HepG2 (cell line): ENCODE data around the gene TMEM220. TPM values are rescaled to one million over a fixed set of nuclear protein-coding genes. Genes with fewer than 3 reads are reported as not detected.

Experiments
- ATAC-seq: fragments of 200-7000 bp; cut with Tn5 transposase; 3 replicates; pipeline ENCODE4 v1.9.1; 2020; ENCODE audit warnings: mild to moderate bottlenecking, moderate library complexity
- BruUV-seq: library from RNA; stranded (reverse); fragments of 400-500 nt; replicated peaks from 2 replicates; lab custom pipeline; 2021; lab: Mats Ljungman, UMichigan
- CTCF ChIA-PET: fragments of 300-600 bp; formaldehyde crosslinking; extraction: SDS; loops from one replicate; lab custom pipeline; 2021; ENCODE audit warnings: low total read pairs, inconsistent platforms, low intra/inter-chr PET ratio; lab: Yijun Ruan, JAX
- POLR2A ChIA-PET: fragments of 350-600 bp; sonication (Branson Sonifier 250); formaldehyde crosslinking; loops from one replicate; lab custom pipeline; 2020; ENCODE audit warnings: antibody characterized with exemption, inconsistent platforms; lab: Yijun Ruan, JAX
- DNase-seq: peaks from one replicate; pipeline ENCODE4 v3.0.0-alpha.2; 2015; ENCODE audit warnings: low spot score
- FAIRE-seq: peaks from 3 replicates; lab custom pipeline; 2011; peaks lifted over from hg19 to GRCh38; lab: Jason Lieb, UNC
- H2AFZ ChIP-seq: one replicate; pipeline ENCODE4 v1.6.1; 2011; ENCODE audit warnings: low read length, inconsistent platforms
- H3K27ac ChIP-seq: fragments of 300-600 bp; 3 replicates; pipeline ENCODE4 v1.8.0; 2011; ENCODE audit warnings: mixed run types, mild to moderate bottlenecking, mixed read lengths, low read length, inconsistent platforms; ENCODE audit not compliant: insufficient read depth; ENCODE audit errors: extremely low read length
- H3K27me3 ChIP-seq, 2 experiments: fragments of 200-600 bp in 1 of 2; 2 replicates in 1 of 2; 3 replicates in 1 of 2; pipeline versions ENCODE4 v1.6.0 to v1.8.0; 2011; ENCODE audit warnings: low read length in 2 of 2, mild to moderate bottlenecking in 2 of 2, moderate library complexity in 2 of 2, inconsistent platforms in 1 of 2; ENCODE audit not compliant: insufficient read depth in 2 of 2, control insufficient read depth in 1 of 2
- H3K36me3 ChIP-seq, 2 experiments: fragments of 200-600 bp in 1 of 2; replicated peaks in 1 of 2; 2 replicates in 1 of 2; 3 replicates in 1 of 2; pipeline versions ENCODE4 v1.5.1 to v1.8.0; 2011; ENCODE audit warnings: low read length in 2 of 2, inconsistent platforms in 1 of 2; ENCODE audit not compliant: insufficient read depth in 2 of 2, control insufficient read depth in 1 of 2
- H3K4me1 ChIP-seq: 2 replicates; pipeline ENCODE4 v1.5.1; 2012; ENCODE audit warnings: low read length, inconsistent platforms; ENCODE audit not compliant: insufficient read depth
- H3K4me2 ChIP-seq: 2 replicates; pipeline ENCODE4 v1.6.0; 2011; ENCODE audit warnings: low read depth, low read length, inconsistent platforms
- H3K4me3 ChIP-seq, 3 experiments: fragments of 200-600 bp in 1 of 3; sonication (generic), shearing (Covaris generic) in 1 of 3; replicated peaks in 1 of 3; 2 replicates each; pipeline ENCODE4 v1.5.1; 2011 to 2016; ENCODE audit warnings: low read length in 3 of 3, inconsistent platforms in 2 of 3, low read depth in 2 of 3, mild to moderate bottlenecking in 2 of 3, control low read depth in 1 of 3, mixed read lengths in 1 of 3; ENCODE audit not compliant: insufficient read depth in 1 of 3
- H3K79me2 ChIP-seq: one replicate; pipeline ENCODE4 v1.6.1; 2011; ENCODE audit warnings: low read length, inconsistent platforms; ENCODE audit not compliant: insufficient read depth
- H3K9ac ChIP-seq: 2 replicates; pipeline ENCODE4 v1.6.0; 2011; ENCODE audit warnings: mild to moderate bottlenecking, low read depth, low read length, inconsistent platforms; ENCODE audit not compliant: insufficient read depth
- H3K9me3 ChIP-seq: 2 replicates; pipeline ENCODE4 v1.5.1; 2012; ENCODE audit warnings: mild to moderate bottlenecking, low read length
- H4K20me1 ChIP-seq: 2 replicates; pipeline ENCODE4 v1.6.0; 2011; ENCODE audit warnings: inconsistent platforms, mild to moderate bottlenecking, low read length, moderate library complexity; ENCODE audit not compliant: insufficient read depth
- FOXA3 ChIP-seq: IDR thresholded peaks from 2 replicates; pipeline ENCODE4 v1.6.1; 2016; ENCODE audit warnings: missing genetic modification reagents, missing compliant biosample characterization
- GATA4 ChIP-seq: sonication (generic); IDR thresholded peaks from 2 replicates; pipeline ENCODE4 v1.6.1; 2016; ENCODE audit warnings: antibody characterized with exemption, low read depth, borderline replicate concordance
- TEAD3 ChIP-seq: optimal IDR thresholded peaks from 2 replicates; pipeline ENCODE3; 2016; ENCODE audit warnings: borderline replicate concordance
- TMF1 ChIP-seq: sonication (generic); formaldehyde crosslinking; IDR thresholded peaks from 2 replicates; pipeline ENCODE4 v1.8.1; 2022; ENCODE audit warnings: low read depth, missing genetic modification reagents
- YEATS4 ChIP-seq: sonication (generic); formaldehyde crosslinking; IDR thresholded peaks from 2 replicates; pipeline ENCODE4 v1.4.0; 2020; ENCODE audit warnings: missing genetic modification reagents, borderline replicate concordance
- ZFP41 ChIP-seq: sonication (generic); formaldehyde crosslinking; IDR thresholded peaks from 2 replicates; pipeline ENCODE4 v1.4.0; 2020; ENCODE audit warnings: mild to moderate bottlenecking, missing genetic modification reagents, borderline replicate concordance
- WGBS: methylation state at CpG from one replicate; pipeline ENCODE4 v1.1.6; 2017; ENCODE audit warnings: low lambda C conversion rate; 5-methylcytosine and 5-hydroxymethylcytosine counted together
- in situ Hi-C: cut with HindIII; loops from 2 replicates; pipeline ENCODE4 v1.10.0; 2017; ENCODE audit warnings: low pct_unique_long_range_greater_than_20kb; ENCODE audit not compliant: extremely low pct_ligation_motif_present
- intact Hi-C: fragments of 100-400 bp; cut with micrococcal nuclease; formaldehyde crosslinking; loops from one replicate; pipeline ENCODE4 v1.10.0; 2022; ENCODE audit not compliant: unreplicated experiment
- polyA plus RNA-seq, 8 experiments: library from polyadenylated mRNA; depleted of rRNA in 3 of 8; stranded (reverse) in 7 of 8; unstranded in 1 of 8; fragments of >200 nt; fragmentation: Illumina TruSeq in 4 of 8; extraction: Trizol in 4 of 8; gene quantifications; 2 replicates each; pipeline versions ENCODE4 v1.2.1 to v1.2.3, GENCODE V29; 2011 to 2016; ENCODE audit warnings: low read depth in 4 of 8, missing spikeins in 1 of 8, mixed read lengths in 1 of 8; ENCODE audit not compliant: insufficient read depth in 1 of 8
- total RNA-seq, 5 experiments: library from RNA; depleted of rRNA; stranded (reverse); fragments of >200 nt; fragmentation: Illumina TruSeq; extraction: Trizol; gene quantifications; 2 replicates each; pipeline ENCODE4 v1.2.3, GENCODE V29; 2016; ENCODE audit warnings: low read depth in 1 of 5
- TF ChIP-seq, protein P1 (sequence below): fragments of 450-650 bp; IDR thresholded peaks from 2 replicates; pipeline ENCODE4 v1.6.1; 2017; ENCODE audit warnings: mild to moderate bottlenecking
- TF ChIP-seq, protein P2 (sequence below): sonication (generic); formaldehyde crosslinking; IDR thresholded peaks from 2 replicates; pipeline ENCODE4 v1.4.0; 2020; ENCODE audit warnings: missing genetic modification reagents
- TF ChIP-seq, protein P3 (sequence below): sonication (generic); formaldehyde crosslinking; IDR thresholded peaks from 2 replicates; pipeline ENCODE4 v1.5.0; 2020; ENCODE audit warnings: missing genetic modification reagents
- TF ChIP-seq, protein P4 (sequence below): sonication (generic); formaldehyde crosslinking; IDR thresholded peaks from 2 replicates; pipeline ENCODE4 v1.8.1; 2023; ENCODE audit warnings: mild to moderate bottlenecking, moderate library complexity, missing genetic modification reagents

Gene TMEM220
- total and polyA plus RNA-seq, 2 of the 13 experiments (the other 11 are each of a cell fraction or from before 2014, with no cell fraction given): 1.3 to 2.2 TPM

DNA sequence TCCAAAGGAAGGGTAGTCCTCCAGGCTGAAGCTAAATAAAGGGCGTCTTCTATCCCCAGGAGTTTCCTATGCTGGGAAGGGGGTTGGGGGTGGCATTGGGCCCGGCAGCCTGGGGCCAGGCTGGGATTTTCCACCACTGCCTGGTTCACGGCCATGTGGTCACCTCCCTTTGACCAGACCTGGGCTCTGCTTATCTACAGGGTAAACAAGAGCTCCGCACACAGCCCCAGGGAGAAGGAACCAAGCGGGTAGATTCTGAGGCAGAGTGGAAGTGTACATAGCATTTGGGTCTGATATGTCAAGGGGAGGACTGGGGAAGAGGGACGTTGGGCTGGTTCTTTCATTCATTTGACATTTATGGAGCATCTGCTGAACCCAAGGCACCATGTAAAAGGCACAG lies 27.2 kb upstream of the TMEM220 start:
- in situ Hi-C loops (no loop called here), intact Hi-C loops (loop anchor here (5.0 kb wide), 1 partner anchor 90 kb away; no protein-coding TSS in a partner anchor)
- 0% methylated on average over 4 of the region's 6 CpGs for WGBS
- Histone ChIP-seq H3K27ac (no peak overlapping the region), H3K4me3 (no peak overlapping the region; a peak in 1 of 6 replicates), H3K9me3 (no peaks in the 10 kb centered on the region), H3K4me2 (peak overlapping the region; percentile 38), H3K36me3 (no peaks in the 10 kb centered on the region), H3K27me3 (peaks cover 0 to 3% of the 10 kb centered on the region in 2 experiments; a peak in 2 of 5 replicates), H2AFZ (no peak overlapping the region), H3K4me1 (peaks cover 32% of the 10 kb centered on the region), H3K79me2 (no peaks in the 10 kb centered on the region), H3K9ac (no peak overlapping the region), H4K20me1 (no peaks in the 10 kb centered on the region)
- FAIRE-seq (peak; percentile 65), DNase-seq (peak; percentile 62), ATAC-seq (peak; percentile 95)
- BruUV-seq: no TSS peak
- POLR2A ChIA-PET: no interaction called here
- CTCF ChIA-PET: no interaction called here
- TF ChIP-seq TEAD3 (CRISPR knock-in tag) (no peak), ZFP41 (no peak), FOXA3 (CRISPR knock-in tag) (peak; percentile 85), YEATS4 (CRISPR knock-in tag) (no peak), TMF1 (CRISPR knock-in tag) (no peak), GATA4 (no peak)
- TF ChIP-seq, protein P1, sequence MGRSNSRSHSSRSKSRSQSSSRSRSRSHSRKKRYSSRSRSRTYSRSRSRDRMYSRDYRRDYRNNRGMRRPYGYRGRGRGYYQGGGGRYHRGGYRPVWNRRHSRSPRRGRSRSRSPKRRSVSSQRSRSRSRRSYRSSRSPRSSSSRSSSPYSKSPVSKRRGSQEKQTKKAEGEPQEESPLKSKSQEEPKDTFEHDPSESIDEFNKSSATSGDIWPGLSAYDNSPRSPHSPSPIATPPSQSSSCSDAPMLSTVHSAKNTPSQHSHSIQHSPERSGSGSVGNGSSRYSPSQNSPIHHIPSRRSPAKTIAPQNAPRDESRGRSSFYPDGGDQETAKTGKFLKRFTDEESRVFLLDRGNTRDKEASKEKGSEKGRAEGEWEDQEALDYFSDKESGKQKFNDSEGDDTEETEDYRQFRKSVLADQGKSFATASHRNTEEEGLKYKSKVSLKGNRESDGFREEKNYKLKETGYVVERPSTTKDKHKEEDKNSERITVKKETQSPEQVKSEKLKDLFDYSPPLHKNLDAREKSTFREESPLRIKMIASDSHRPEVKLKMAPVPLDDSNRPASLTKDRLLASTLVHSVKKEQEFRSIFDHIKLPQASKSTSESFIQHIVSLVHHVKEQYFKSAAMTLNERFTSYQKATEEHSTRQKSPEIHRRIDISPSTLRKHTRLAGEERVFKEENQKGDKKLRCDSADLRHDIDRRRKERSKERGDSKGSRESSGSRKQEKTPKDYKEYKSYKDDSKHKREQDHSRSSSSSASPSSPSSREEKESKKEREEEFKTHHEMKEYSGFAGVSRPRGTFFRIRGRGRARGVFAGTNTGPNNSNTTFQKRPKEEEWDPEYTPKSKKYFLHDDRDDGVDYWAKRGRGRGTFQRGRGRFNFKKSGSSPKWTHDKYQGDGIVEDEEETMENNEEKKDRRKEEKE: no peak
- TF ChIP-seq, protein P2, sequence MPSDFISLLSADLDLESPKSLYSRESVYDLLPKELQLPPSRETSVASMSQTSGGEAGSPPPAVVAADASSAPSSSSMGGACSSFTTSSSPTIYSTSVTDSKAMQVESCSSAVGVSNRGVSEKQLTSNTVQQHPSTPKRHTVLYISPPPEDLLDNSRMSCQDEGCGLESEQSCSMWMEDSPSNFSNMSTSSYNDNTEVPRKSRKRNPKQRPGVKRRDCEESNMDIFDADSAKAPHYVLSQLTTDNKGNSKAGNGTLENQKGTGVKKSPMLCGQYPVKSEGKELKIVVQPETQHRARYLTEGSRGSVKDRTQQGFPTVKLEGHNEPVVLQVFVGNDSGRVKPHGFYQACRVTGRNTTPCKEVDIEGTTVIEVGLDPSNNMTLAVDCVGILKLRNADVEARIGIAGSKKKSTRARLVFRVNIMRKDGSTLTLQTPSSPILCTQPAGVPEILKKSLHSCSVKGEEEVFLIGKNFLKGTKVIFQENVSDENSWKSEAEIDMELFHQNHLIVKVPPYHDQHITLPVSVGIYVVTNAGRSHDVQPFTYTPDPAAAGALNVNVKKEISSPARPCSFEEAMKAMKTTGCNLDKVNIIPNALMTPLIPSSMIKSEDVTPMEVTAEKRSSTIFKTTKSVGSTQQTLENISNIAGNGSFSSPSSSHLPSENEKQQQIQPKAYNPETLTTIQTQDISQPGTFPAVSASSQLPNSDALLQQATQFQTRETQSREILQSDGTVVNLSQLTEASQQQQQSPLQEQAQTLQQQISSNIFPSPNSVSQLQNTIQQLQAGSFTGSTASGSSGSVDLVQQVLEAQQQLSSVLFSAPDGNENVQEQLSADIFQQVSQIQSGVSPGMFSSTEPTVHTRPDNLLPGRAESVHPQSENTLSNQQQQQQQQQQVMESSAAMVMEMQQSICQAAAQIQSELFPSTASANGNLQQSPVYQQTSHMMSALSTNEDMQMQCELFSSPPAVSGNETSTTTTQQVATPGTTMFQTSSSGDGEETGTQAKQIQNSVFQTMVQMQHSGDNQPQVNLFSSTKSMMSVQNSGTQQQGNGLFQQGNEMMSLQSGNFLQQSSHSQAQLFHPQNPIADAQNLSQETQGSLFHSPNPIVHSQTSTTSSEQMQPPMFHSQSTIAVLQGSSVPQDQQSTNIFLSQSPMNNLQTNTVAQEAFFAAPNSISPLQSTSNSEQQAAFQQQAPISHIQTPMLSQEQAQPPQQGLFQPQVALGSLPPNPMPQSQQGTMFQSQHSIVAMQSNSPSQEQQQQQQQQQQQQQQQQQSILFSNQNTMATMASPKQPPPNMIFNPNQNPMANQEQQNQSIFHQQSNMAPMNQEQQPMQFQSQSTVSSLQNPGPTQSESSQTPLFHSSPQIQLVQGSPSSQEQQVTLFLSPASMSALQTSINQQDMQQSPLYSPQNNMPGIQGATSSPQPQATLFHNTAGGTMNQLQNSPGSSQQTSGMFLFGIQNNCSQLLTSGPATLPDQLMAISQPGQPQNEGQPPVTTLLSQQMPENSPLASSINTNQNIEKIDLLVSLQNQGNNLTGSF (CRISPR knock-in tag): 0 out of 2 replicates have a peak, but pooled peaks have one; percentile 49
- TF ChIP-seq, protein P3, sequence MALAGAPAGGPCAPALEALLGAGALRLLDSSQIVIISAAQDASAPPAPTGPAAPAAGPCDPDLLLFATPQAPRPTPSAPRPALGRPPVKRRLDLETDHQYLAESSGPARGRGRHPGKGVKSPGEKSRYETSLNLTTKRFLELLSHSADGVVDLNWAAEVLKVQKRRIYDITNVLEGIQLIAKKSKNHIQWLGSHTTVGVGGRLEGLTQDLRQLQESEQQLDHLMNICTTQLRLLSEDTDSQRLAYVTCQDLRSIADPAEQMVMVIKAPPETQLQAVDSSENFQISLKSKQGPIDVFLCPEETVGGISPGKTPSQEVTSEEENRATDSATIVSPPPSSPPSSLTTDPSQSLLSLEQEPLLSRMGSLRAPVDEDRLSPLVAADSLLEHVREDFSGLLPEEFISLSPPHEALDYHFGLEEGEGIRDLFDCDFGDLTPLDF (CRISPR knock-in tag): no peak
- TF ChIP-seq, protein P4, sequence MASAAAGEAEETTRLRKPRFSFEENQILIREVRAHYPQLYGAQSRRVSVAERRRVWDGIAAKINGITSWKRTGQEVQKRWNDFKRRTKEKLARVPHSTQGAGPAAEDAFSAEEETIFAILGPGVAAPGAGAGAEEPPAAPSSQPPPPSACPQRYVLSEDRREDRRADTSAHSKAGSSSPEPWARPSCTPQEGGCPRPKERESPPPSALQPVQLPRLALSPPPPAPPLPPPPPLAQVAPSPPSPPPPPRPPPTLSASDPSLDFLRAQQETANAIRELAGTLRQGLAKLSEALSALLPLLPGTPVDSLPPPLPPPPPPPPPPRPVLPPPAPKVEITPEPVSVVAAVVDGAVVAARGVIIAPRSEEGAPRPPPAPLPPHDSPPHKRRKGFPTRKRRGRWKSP (CRISPR knock-in tag): no peak
